ENCODE measurements around the gene DRC3. TPM values are rescaled to one million over a fixed set of nuclear protein-coding genes. Genes with fewer than 3 reads are reported as not detected.

The DRC3 gene
- total RNA-seq, 1 donor from 2014 or later: 0.43 TPM

GRCh38 chr17:17972952-17973254, 241 bp downstream of the DRC3 start:
- H3K4me1 ChIP-seq (ENCODE audit: insufficient read depth, low read length): peaks cover 12% of the 10 kb centered on the region
- TF ChIP-seq EZH2 (IDR thresholded peaks at IDR 0.05; ENCODE audit: insufficient read depth, low read length) (no peak), CTCF (IDR thresholded peaks at IDR 0.05; ENCODE audit: insufficient read depth, low read depth, low read length) (no peak)
- H3K9ac ChIP-seq (ENCODE audit: low read length): peak overlapping the region; percentile 74
- H3K4me3 Mint-ChIP-seq (ENCODE audit: unreplicated experiment): peak overlapping the region; percentile 92
- H3K27ac ChIP-seq (ENCODE audit: low read depth, low read length): peak overlapping the region; percentile 80
- H3K4me2 ChIP-seq (ENCODE audit: low read length): peak overlapping the region; percentile 86
- DNase-seq (ENCODE audit: low read depth) (no peak), FAIRE-seq (no peak)
- peak overlapping the region; percentile 82 for H3K4me3 ChIP-seq (ENCODE audit: insufficient read depth, low read depth, low read length)
- H3K4me1 Mint-ChIP-seq (ENCODE audit: low read depth, unreplicated experiment): peaks cover 18% of the 10 kb centered on the region
- H2AFZ ChIP-seq (ENCODE audit: low read depth, low read length): peak overlapping the region; percentile 78
- no peaks in the 10 kb centered on the region for H3K36me3 ChIP-seq (ENCODE audit: insufficient read depth, low read length)
- H3K9me3 Mint-ChIP-seq (ENCODE audit: unreplicated experiment): peaks cover 4% of the 10 kb centered on the region
- H3K79me2 ChIP-seq (ENCODE audit: insufficient read depth, low read length): peaks cover 39% of the 10 kb centered on the region
- H3K27me3 Mint-ChIP-seq (ENCODE audit: low read depth, unreplicated experiment): no peaks in the 10 kb centered on the region
- H4K20me1 ChIP-seq (ENCODE audit: insufficient read depth, low read length): peaks cover 24% of the 10 kb centered on the region
- peaks cover 2% of the 10 kb centered on the region for H3K36me3 Mint-ChIP-seq (ENCODE audit: low read depth, unreplicated experiment)
- no peaks in the 10 kb centered on the region for H3K9me3 ChIP-seq (ENCODE audit: insufficient read depth, low read depth, low read length)
- H3K27me3 ChIP-seq (ENCODE audit: insufficient read depth, low read length): no peaks in the 10 kb centered on the region
- peak overlapping the region; percentile 91 for H3K27ac Mint-ChIP-seq (ENCODE audit: unreplicated experiment)

GRCh38 chr17:17975436-17975835, 2.8 kb downstream of the DRC3 start:
- Histone ChIP-seq H3K27ac (ENCODE audit: low read depth, low read length) (no peak overlapping the region), H3K36me3 (ENCODE audit: insufficient read depth, low read length) (no peaks in the 10 kb centered on the region), H4K20me1 (ENCODE audit: insufficient read depth, low read length) (peaks cover 15% of the 10 kb centered on the region), H3K4me2 (ENCODE audit: low read length) (no peak overlapping the region), H3K4me3 (ENCODE audit: insufficient read depth, low read depth, low read length) (no peak overlapping the region), H2AFZ (ENCODE audit: low read depth, low read length) (no peak overlapping the region), H3K4me1 (ENCODE audit: insufficient read depth, low read length) (peaks cover 12% of the 10 kb centered on the region), H3K9me3 (ENCODE audit: insufficient read depth, low read depth, low read length) (no peaks in the 10 kb centered on the region), H3K79me2 (ENCODE audit: insufficient read depth, low read length) (peaks cover 17% of the 10 kb centered on the region), H3K27me3 (ENCODE audit: insufficient read depth, low read length) (no peaks in the 10 kb centered on the region), H3K9ac (ENCODE audit: low read length) (no peak overlapping the region)
- FAIRE-seq (no peak), DNase-seq (ENCODE audit: low read depth) (no peak)
- no peak for TF ChIP-seq EZH2 (IDR thresholded peaks at IDR 0.05; ENCODE audit: insufficient read depth, low read length)
- Mint-ChIP-seq H3K4me3 (ENCODE audit: unreplicated experiment) (no peak overlapping the region), H3K36me3 (ENCODE audit: low read depth, unreplicated experiment) (peaks cover 2% of the 10 kb centered on the region), H3K4me1 (ENCODE audit: low read depth, unreplicated experiment) (peaks cover 9% of the 10 kb centered on the region), H3K27ac (ENCODE audit: unreplicated experiment) (no peak overlapping the region), H3K27me3 (ENCODE audit: low read depth, unreplicated experiment) (no peaks in the 10 kb centered on the region), H3K9me3 (ENCODE audit: unreplicated experiment) (peaks cover 4% of the 10 kb centered on the region)

- Mint-ChIP-seq H3K4me1 (ENCODE audit: low read depth, unreplicated experiment) (peaks cover 2% of the 10 kb centered on the region), H3K27me3 (ENCODE audit: low read depth, unreplicated experiment) (no peaks in the 10 kb centered on the region), H3K4me3 (ENCODE audit: unreplicated experiment) (no peak overlapping the region), H3K27ac (ENCODE audit: unreplicated experiment) (no peak overlapping the region), H3K36me3 (ENCODE audit: low read depth, unreplicated experiment) (peaks cover 2% of the 10 kb centered on the region), H3K9me3 (ENCODE audit: unreplicated experiment) (peaks cover 4% of the 10 kb centered on the region)
- H3K79me2 ChIP-seq (ENCODE audit: insufficient read depth, low read length): peaks cover under 1% of the 10 kb centered on the region
- H3K4me2 ChIP-seq (ENCODE audit: low read length): no peak overlapping the region
- no peak overlapping the region for H3K4me3 ChIP-seq (ENCODE audit: insufficient read depth, low read depth, low read length)
- FAIRE-seq (no peak), DNase-seq (ENCODE audit: low read depth) (no peak)
- no peak overlapping the region for H3K9ac ChIP-seq (ENCODE audit: low read length)
- no peak for TF ChIP-seq CTCF (IDR thresholded peaks at IDR 0.05; ENCODE audit: insufficient read depth, low read depth, low read length)
- no peak for TF ChIP-seq EZH2 (IDR thresholded peaks at IDR 0.05; ENCODE audit: insufficient read depth, low read length)
- H3K4me1 ChIP-seq (ENCODE audit: insufficient read depth, low read length): peaks cover 4% of the 10 kb centered on the region
- H2AFZ ChIP-seq (ENCODE audit: low read depth, low read length): no peak overlapping the region
- no peaks in the 10 kb centered on the region for H3K9me3 ChIP-seq (ENCODE audit: insufficient read depth, low read depth, low read length)
- H3K27ac ChIP-seq (ENCODE audit: low read depth, low read length): no peak overlapping the region
- no peaks in the 10 kb centered on the region for H3K36me3 ChIP-seq (ENCODE audit: insufficient read depth, low read length)
- no peaks in the 10 kb centered on the region for H3K27me3 ChIP-seq (ENCODE audit: insufficient read depth, low read length)
- no peaks in the 10 kb centered on the region for H4K20me1 ChIP-seq (ENCODE audit: insufficient read depth, low read length)
These were observed 4.4 kb downstream of the DRC3 start for GRCh38 chr17:17976931-17977570.
